Gastroesophageal sphincter (tissue), 4 donors: ENCODE measurements around the gene GPR68. TPM values are rescaled to one million over a fixed set of nuclear protein-coding genes. Genes with fewer than 3 reads are reported as not detected.

Source experiments
- ATAC-seq: fragments of 150-250 bp; one replicate; pipeline ENCODE4 v1.9.1; 2016; ENCODE audit warnings: mild to moderate bottlenecking, moderate library complexity
- H3K27ac ChIP-seq, 4 donors: fragments of 200-600 bp; sonication (generic) in 3 of 4; 1 replicate in 3 of 4; 2 replicates in 1 of 4; pipeline ENCODE4 v1.5.1; 2016 to 2019
- H3K27me3 ChIP-seq: fragments of 200-600 bp; sonication (generic); one replicate; pipeline ENCODE4 v1.5.1; 2019
- H3K36me3 ChIP-seq, 2 donors: fragments of 200-600 bp; sonication (generic); one replicate each; pipeline ENCODE4 v1.5.1; 2019; ENCODE audit warnings: control low read depth in 1 of 2
- H3K4me1 ChIP-seq, 3 donors: fragments of 200-600 bp; sonication (generic); 1 replicate in 2 of 3; 2 replicates in 1 of 3; pipeline ENCODE4 v1.5.1; 2016 to 2019; ENCODE audit warnings: control low read depth in 2 of 3
- H3K4me3 ChIP-seq, 2 donors: fragments of 200-600 bp; sonication (generic); one replicate each; pipeline ENCODE4 v1.5.1; 2019; ENCODE audit warnings: mild to moderate bottlenecking in 1 of 2, moderate library complexity in 1 of 2
- H3K9me3 ChIP-seq, 3 donors: fragments of 200-600 bp; sonication (generic); one replicate each; pipeline ENCODE4 v1.5.1; 2017 to 2019; ENCODE audit warnings: control low read depth in 2 of 3
- EP300 ChIP-seq: sonication (generic); formaldehyde crosslinking; IDR thresholded peaks from one replicate; pipeline ENCODE4 v1.6.1; 2017; ENCODE audit warnings: antibody characterized with exemption, mild to moderate bottlenecking
- POLR2A ChIP-seq, 2 donors: fragments of 450-650 bp; IDR thresholded peaks; one replicate each; pipeline ENCODE4 v1.6.1; 2017; ENCODE audit warnings: antibody characterized with exemption in 2 of 2, mild to moderate bottlenecking in 2 of 2, moderate library complexity in 1 of 2
- POLR2AphosphoS5 ChIP-seq: sonication (generic); formaldehyde crosslinking; IDR thresholded peaks from one replicate; pipeline ENCODE4 v1.6.1; 2017; ENCODE audit warnings: antibody characterized with exemption
- WGBS, 2 donors: methylation state at CpG; one replicate each; pipeline ENCODE4 v1.1.5; 2018; ENCODE audit warnings: low coverage in 1 of 2; 5-methylcytosine and 5-hydroxymethylcytosine counted together
- total RNA-seq, 4 donors: library from RNA; depleted of rRNA; stranded (reverse); fragments of >200 nt; gene quantifications; one replicate each; pipeline ENCODE4 v1.1.0, GENCODE V29; 2016
- TF ChIP-seq, protein P1 (sequence below), 4 experiments: fragments of 200-600 bp in 2 of 4; fragments of 450-650 bp in 2 of 4; sonication (generic) in 1 of 4; IDR thresholded peaks; one replicate each; pipeline ENCODE4 v1.5.1; 2017 to 2019; ENCODE audit warnings: antibody characterized with exemption in 4 of 4, mild to moderate bottlenecking in 2 of 4, moderate library complexity in 2 of 4

The GPR68 gene
- total RNA-seq, 4 donors from 2014 or later, result 1.8 to 10.3 (median 3.0) TPM

- ATAC-seq, result peak; percentile 18
- H3K27ac ChIP-seq, result peak overlapping the region in 3 of 4 donors; percentile 3 to 15 (median 11)
Measured at GRCh38 chr14:91231446-91231845, 13.1 kb downstream of the GPR68 start.

DNA sequence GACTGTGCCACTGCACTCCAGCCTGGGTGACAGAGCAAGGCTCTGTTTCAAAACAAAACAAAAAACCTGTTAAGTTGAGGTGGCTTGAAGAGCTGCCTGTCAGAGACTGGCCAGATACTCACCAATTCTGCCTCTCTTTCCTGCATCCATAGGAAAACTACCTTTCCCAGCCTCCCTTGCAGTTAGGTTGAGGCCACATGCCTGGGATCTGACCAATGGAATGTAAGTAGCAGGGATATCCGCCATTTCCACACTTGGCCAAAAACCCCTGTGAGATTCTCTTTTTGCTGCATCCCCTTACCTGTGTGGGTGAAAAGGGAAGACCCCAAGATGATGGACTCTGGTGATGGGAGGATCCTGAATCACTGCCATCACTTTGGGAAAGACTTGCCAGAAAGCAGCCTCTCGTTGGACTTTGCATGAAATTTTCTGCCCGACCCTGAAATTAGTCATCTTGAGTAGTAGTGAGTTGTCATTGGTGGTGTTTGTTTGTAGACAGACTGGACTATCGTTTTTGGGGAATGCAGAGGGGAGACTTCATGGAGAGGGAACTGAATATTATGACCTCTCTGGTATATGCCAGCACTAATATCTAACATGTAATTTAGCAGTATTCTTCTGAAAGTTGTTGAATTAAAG, 14.0 kb downstream of the GPR68 start:
- no peak for ATAC-seq
- Histone ChIP-seq H3K27me3 (no peaks in the 10 kb centered on the region), H3K27ac (peak overlapping the region in 1 of 4 donors; percentile 11), H3K9me3 (peaks cover 0 to 15% (median 0%) of the 10 kb centered on the region in 3 donors), H3K36me3 (peaks cover 0 to 66% of the 10 kb centered on the region in 2 donors), H3K4me3 (no peak overlapping the region), H3K4me1 (no peaks in the 10 kb centered on the region)
- TF ChIP-seq EP300, result no peak
- TF ChIP-seq, protein P1, sequence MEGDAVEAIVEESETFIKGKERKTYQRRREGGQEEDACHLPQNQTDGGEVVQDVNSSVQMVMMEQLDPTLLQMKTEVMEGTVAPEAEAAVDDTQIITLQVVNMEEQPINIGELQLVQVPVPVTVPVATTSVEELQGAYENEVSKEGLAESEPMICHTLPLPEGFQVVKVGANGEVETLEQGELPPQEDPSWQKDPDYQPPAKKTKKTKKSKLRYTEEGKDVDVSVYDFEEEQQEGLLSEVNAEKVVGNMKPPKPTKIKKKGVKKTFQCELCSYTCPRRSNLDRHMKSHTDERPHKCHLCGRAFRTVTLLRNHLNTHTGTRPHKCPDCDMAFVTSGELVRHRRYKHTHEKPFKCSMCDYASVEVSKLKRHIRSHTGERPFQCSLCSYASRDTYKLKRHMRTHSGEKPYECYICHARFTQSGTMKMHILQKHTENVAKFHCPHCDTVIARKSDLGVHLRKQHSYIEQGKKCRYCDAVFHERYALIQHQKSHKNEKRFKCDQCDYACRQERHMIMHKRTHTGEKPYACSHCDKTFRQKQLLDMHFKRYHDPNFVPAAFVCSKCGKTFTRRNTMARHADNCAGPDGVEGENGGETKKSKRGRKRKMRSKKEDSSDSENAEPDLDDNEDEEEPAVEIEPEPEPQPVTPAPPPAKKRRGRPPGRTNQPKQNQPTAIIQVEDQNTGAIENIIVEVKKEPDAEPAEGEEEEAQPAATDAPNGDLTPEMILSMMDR (IDR thresholded peaks at IDR 0.05), result no peak
- TF ChIP-seq POLR2A (IDR thresholded peaks at IDR 0.05), result no peak
- TF ChIP-seq POLR2AphosphoS5, result no peak
- WGBS, 2 donors, result 67 to 83% methylated on average over 2 of the region's 4 CpGs

More at GRCh38 chr14:91231446-91231845, 13.1 kb downstream of the GPR68 start:
- WGBS, 2 donors, result 60 to 82% methylated on average over 2 to 3 of the region's 3 CpGs
- H3K27me3 ChIP-seq, result no peaks in the 10 kb centered on the region
- TF ChIP-seq EP300, result no peak
- H3K4me3 ChIP-seq, result no peak overlapping the region
- peaks cover 0 to 57% of the 10 kb centered on the region in 2 donors for H3K36me3 ChIP-seq
- peaks cover 0 to 15% (median 0%) of the 10 kb centered on the region in 3 donors for H3K9me3 ChIP-seq
- H3K4me1 ChIP-seq, result no peaks in the 10 kb centered on the region

DNA sequence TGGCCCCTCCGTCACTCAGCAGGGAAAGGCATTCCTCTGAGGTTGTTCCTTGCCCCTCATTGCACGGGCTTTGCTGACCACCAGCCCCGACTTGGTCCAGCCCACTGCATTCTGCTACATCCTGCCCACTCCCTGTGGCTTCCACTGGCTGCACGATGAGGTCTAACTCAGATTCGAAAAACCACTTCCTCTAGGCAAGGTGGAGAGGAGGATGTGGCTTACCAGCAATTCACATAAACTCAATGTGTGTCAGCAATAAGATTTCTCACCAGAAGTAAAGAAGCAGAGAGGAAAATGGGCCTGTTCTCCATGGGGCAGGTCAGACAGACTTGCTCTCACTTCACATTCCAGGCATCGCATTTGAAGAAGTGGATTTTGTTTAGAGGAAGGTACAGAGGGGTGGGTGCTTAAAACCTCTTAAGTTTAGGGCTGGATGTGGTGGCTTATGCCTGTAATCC, 14.7 kb downstream of the GPR68 start:
- ATAC-seq, result no peak

GRCh38 chr14:91229005-91229382, 15.5 kb downstream of the GPR68 start:
- peaks cover 0 to 78% of the 10 kb centered on the region in 2 donors for H3K36me3 ChIP-seq
- ATAC-seq, result no peak
- peaks cover 0 to 15% (median 0%) of the 10 kb centered on the region in 3 donors for H3K9me3 ChIP-seq
- TF ChIP-seq POLR2A (IDR thresholded peaks at IDR 0.05), result no peak
- TF ChIP-seq EP300, result no peak
- H3K27ac ChIP-seq, result no peak overlapping the region
- no peaks in the 10 kb centered on the region for H3K27me3 ChIP-seq
- H3K4me1 ChIP-seq, result no peaks in the 10 kb centered on the region
- no peak overlapping the region for H3K4me3 ChIP-seq
- WGBS, 2 donors, result no CpG with 5 or more reads among the region's 1 CpG

More for the DNA sequence above, 14.7 kb downstream of the GPR68 start:
- TF ChIP-seq, protein P1 (IDR thresholded peaks at IDR 0.05), result no peak
- TF ChIP-seq EP300, result no peak
- no peak for TF ChIP-seq POLR2A (IDR thresholded peaks at IDR 0.05)
- TF ChIP-seq POLR2AphosphoS5, result no peak
- Histone ChIP-seq H3K4me3 (no peak overlapping the region), H3K4me1 (no peaks in the 10 kb centered on the region), H3K9me3 (peaks cover 0 to 15% (median 0%) of the 10 kb centered on the region in 3 donors), H3K27me3 (no peaks in the 10 kb centered on the region), H3K36me3 (peaks cover 0 to 74% of the 10 kb centered on the region in 2 donors), H3K27ac (no peak overlapping the region)
- WGBS, 2 donors, result 80% methylated on average over 2 of the region's 6 CpGs; no CpG with 5 or more reads in 1 of the 2 donors

- Histone ChIP-seq H3K9me3 (peaks cover 0 to 15% (median 0%) of the 10 kb centered on the region in 3 donors), H3K4me3 (no peak overlapping the region), H3K27me3 (no peaks in the 10 kb centered on the region), H3K4me1 (peaks cover 0 to 2% (median 0%) of the 10 kb centered on the region in 3 donors), H3K27ac (no peak overlapping the region), H3K36me3 (peaks cover 0 to 84% of the 10 kb centered on the region in 2 donors)
- 92% methylated on average over 9 of the region's 14 CpGs; no CpG with 5 or more reads in 1 of the 2 donors for WGBS, 2 donors
- TF ChIP-seq POLR2AphosphoS5, result no peak
- TF ChIP-seq, protein P1 (IDR thresholded peaks at IDR 0.05), result no peak
- TF ChIP-seq EP300, result no peak
- TF ChIP-seq POLR2A (IDR thresholded peaks at IDR 0.05), result no peak
- ATAC-seq, result no peak
Measured at GRCh38 chr14:91228112-91229004, 16.1 kb downstream of the GPR68 start.
